HepG2 (cell line): ENCODE results near the gene SYNGR1. TPM values are rescaled to one million over a fixed set of nuclear protein-coding genes. Genes with fewer than 3 reads are reported as not detected.
A peak's percentile ranks its signal among the peaks of the same experiment; 100 is the strongest.
"Not testable (repeated sequence)": the region's sequence is repeated elsewhere in the genome, so short reads cannot be mapped to it uniquely, and the experiment has no call there.

Source experiments
- ATAC-seq: fragments of 200-7000 bp; cut with Tn5 transposase; 3 replicates; pipeline ENCODE4 v1.9.1; 2020; ENCODE audit warnings: mild to moderate bottlenecking, moderate library complexity
- BruUV-seq: library from RNA; stranded (reverse); fragments of 400-500 nt; replicated peaks from 2 replicates; lab custom pipeline; 2021; lab: Mats Ljungman, UMichigan
- CTCF ChIA-PET: fragments of 300-600 bp; formaldehyde crosslinking; extraction: SDS; loops from one replicate; lab custom pipeline; 2021; ENCODE audit warnings: low total read pairs, inconsistent platforms, low intra/inter-chr PET ratio; lab: Yijun Ruan, JAX
- POLR2A ChIA-PET: fragments of 350-600 bp; sonication (Branson Sonifier 250); formaldehyde crosslinking; loops from one replicate; lab custom pipeline; 2020; ENCODE audit warnings: antibody characterized with exemption, inconsistent platforms; lab: Yijun Ruan, JAX
- DNase-seq: peaks from one replicate; pipeline ENCODE4 v3.0.0-alpha.2; 2015; ENCODE audit warnings: low spot score
- FAIRE-seq: peaks from 3 replicates; lab custom pipeline; 2011; peaks lifted over from hg19 to GRCh38; lab: Jason Lieb, UNC
- H2AFZ ChIP-seq: one replicate; pipeline ENCODE4 v1.6.1; 2011; ENCODE audit warnings: low read length, inconsistent platforms
- H3K27ac ChIP-seq: fragments of 300-600 bp; 3 replicates; pipeline ENCODE4 v1.8.0; 2011; ENCODE audit warnings: mixed run types, mild to moderate bottlenecking, mixed read lengths, low read length, inconsistent platforms; ENCODE audit not compliant: insufficient read depth; ENCODE audit errors: extremely low read length
- H3K27me3 ChIP-seq, 2 experiments: fragments of 200-600 bp in 1 of 2; 2 replicates in 1 of 2; 3 replicates in 1 of 2; pipeline versions ENCODE4 v1.6.0 to v1.8.0; 2011; ENCODE audit warnings: low read length in 2 of 2, mild to moderate bottlenecking in 2 of 2, moderate library complexity in 2 of 2, inconsistent platforms in 1 of 2; ENCODE audit not compliant: insufficient read depth in 2 of 2, control insufficient read depth in 1 of 2
- H3K36me3 ChIP-seq, 2 experiments: fragments of 200-600 bp in 1 of 2; replicated peaks in 1 of 2; 2 replicates in 1 of 2; 3 replicates in 1 of 2; pipeline versions ENCODE4 v1.5.1 to v1.8.0; 2011; ENCODE audit warnings: low read length in 2 of 2, inconsistent platforms in 1 of 2; ENCODE audit not compliant: insufficient read depth in 2 of 2, control insufficient read depth in 1 of 2
- H3K4me1 ChIP-seq: 2 replicates; pipeline ENCODE4 v1.5.1; 2012; ENCODE audit warnings: low read length, inconsistent platforms; ENCODE audit not compliant: insufficient read depth
- H3K4me2 ChIP-seq: 2 replicates; pipeline ENCODE4 v1.6.0; 2011; ENCODE audit warnings: low read depth, low read length, inconsistent platforms
- H3K4me3 ChIP-seq, 3 experiments: fragments of 200-600 bp in 1 of 3; sonication (generic), shearing (Covaris generic) in 1 of 3; replicated peaks in 1 of 3; 2 replicates each; pipeline ENCODE4 v1.5.1; 2011 to 2016; ENCODE audit warnings: low read length in 3 of 3, inconsistent platforms in 2 of 3, low read depth in 2 of 3, mild to moderate bottlenecking in 2 of 3, control low read depth in 1 of 3, mixed read lengths in 1 of 3; ENCODE audit not compliant: insufficient read depth in 1 of 3
- H3K79me2 ChIP-seq: one replicate; pipeline ENCODE4 v1.6.1; 2011; ENCODE audit warnings: low read length, inconsistent platforms; ENCODE audit not compliant: insufficient read depth
- H3K9ac ChIP-seq: 2 replicates; pipeline ENCODE4 v1.6.0; 2011; ENCODE audit warnings: mild to moderate bottlenecking, low read depth, low read length, inconsistent platforms; ENCODE audit not compliant: insufficient read depth
- H3K9me3 ChIP-seq: 2 replicates; pipeline ENCODE4 v1.5.1; 2012; ENCODE audit warnings: mild to moderate bottlenecking, low read length
- H4K20me1 ChIP-seq: 2 replicates; pipeline ENCODE4 v1.6.0; 2011; ENCODE audit warnings: inconsistent platforms, mild to moderate bottlenecking, low read length, moderate library complexity; ENCODE audit not compliant: insufficient read depth
- LCORL ChIP-seq, 2 experiments: fragments of 450-650 bp in 1 of 2; sonication (generic) in 1 of 2; formaldehyde crosslinking in 1 of 2; IDR thresholded peaks; 2 replicates each; pipeline versions ENCODE4 v1.5.0 to v1.6.1; 2017 to 2020; ENCODE audit warnings: antibody characterized with exemption in 1 of 2, missing genetic modification reagents in 1 of 2
- MXI1 ChIP-seq: IDR thresholded peaks from 3 replicates; pipeline ENCODE4 v1.6.1; 2012; ENCODE audit warnings: low read depth, low read length, inconsistent platforms, borderline replicate concordance
- ZFYVE20 ChIP-seq: sonication (generic); formaldehyde crosslinking; IDR thresholded peaks from 2 replicates; pipeline ENCODE4 v1.8.0; 2023; ENCODE audit warnings: low read depth, mild to moderate bottlenecking, moderate library complexity, missing genetic modification reagents, borderline replicate concordance
- WGBS: methylation state at CpG from one replicate; pipeline ENCODE4 v1.1.6; 2017; ENCODE audit warnings: low lambda C conversion rate; 5-methylcytosine and 5-hydroxymethylcytosine counted together
- in situ Hi-C: cut with HindIII; loops from 2 replicates; pipeline ENCODE4 v1.10.0; 2017; ENCODE audit warnings: low pct_unique_long_range_greater_than_20kb; ENCODE audit not compliant: extremely low pct_ligation_motif_present
- intact Hi-C: fragments of 100-400 bp; cut with micrococcal nuclease; formaldehyde crosslinking; loops from one replicate; pipeline ENCODE4 v1.10.0; 2022; ENCODE audit not compliant: unreplicated experiment
- polyA plus RNA-seq, 8 experiments: library from polyadenylated mRNA; depleted of rRNA in 3 of 8; stranded (reverse) in 7 of 8; unstranded in 1 of 8; fragments of >200 nt; fragmentation: Illumina TruSeq in 4 of 8; extraction: Trizol in 4 of 8; gene quantifications; 2 replicates each; pipeline versions ENCODE4 v1.2.1 to v1.2.3, GENCODE V29; 2011 to 2016; ENCODE audit warnings: low read depth in 4 of 8, missing spikeins in 1 of 8, mixed read lengths in 1 of 8; ENCODE audit not compliant: insufficient read depth in 1 of 8
- total RNA-seq, 5 experiments: library from RNA; depleted of rRNA; stranded (reverse); fragments of >200 nt; fragmentation: Illumina TruSeq; extraction: Trizol; gene quantifications; 2 replicates each; pipeline ENCODE4 v1.2.3, GENCODE V29; 2016; ENCODE audit warnings: low read depth in 1 of 5
- TF ChIP-seq, protein P1 (sequence below): sonication (generic); formaldehyde crosslinking; IDR thresholded peaks from 2 replicates; pipeline ENCODE4 v1.5.0; 2020; ENCODE audit warnings: mild to moderate bottlenecking, missing genetic modification reagents, moderate library complexity
- TF ChIP-seq, protein P2 (sequence below): sonication (generic); formaldehyde crosslinking; IDR thresholded peaks from 2 replicates; pipeline ENCODE4 v1.4.0; 2020; ENCODE audit warnings: mild to moderate bottlenecking, low read depth, missing genetic modification reagents

The SYNGR1 gene
- total and polyA plus RNA-seq, 2 of the 13 experiments (the other 11 are each of a cell fraction or from before 2014, with no cell fraction given) = 0.27 to 2.7 TPM

DNA sequence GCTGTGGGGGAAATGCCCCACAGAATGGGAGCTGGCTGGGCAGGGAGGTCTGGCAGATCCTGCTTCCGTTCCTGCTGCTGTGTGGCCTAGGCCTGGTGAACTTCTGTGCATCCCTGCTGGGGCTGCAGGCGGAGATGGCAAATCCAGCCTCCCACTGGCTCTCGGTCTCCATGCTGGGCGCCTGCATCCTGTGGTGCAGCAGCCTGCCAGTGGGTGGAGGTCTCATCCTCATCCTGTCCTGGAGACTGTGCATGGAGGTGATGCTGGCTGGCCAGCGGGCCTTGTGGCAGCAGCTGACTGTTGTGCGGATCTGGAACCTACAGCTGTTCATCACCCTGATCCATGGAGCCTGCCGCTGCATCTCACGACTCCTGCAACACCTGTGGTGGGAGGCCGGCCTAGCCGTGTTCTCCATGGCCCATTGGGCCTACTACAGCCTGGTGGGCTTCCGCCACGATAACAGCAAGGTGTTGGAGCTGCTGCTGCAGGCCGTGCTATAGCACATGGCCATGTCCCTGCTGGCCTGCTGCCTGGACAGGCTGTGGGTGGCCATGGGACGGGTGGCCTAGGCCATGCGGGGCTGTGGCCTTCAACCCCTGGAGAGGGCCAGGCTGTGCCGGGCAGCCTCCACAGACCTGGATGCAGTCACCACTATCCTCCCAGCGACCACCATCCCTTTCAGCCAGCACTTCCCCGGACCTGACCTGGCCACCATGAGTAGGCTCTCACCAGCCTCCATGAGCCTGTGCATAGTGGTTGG lies 21.6 kb upstream of the SYNGR1 start:
- Histone ChIP-seq H3K4me1 (peaks cover 23% of the 10 kb centered on the region), H3K9ac (no peak overlapping the region), H3K27me3 (peaks cover 0 to 19% of the 10 kb centered on the region in 2 experiments; a peak in 2 of 5 replicates), H4K20me1 (no peaks in the 10 kb centered on the region), H3K79me2 (no peaks in the 10 kb centered on the region), H3K27ac (no peak overlapping the region), H2AFZ (no peak overlapping the region), H3K36me3 (no peaks in the 10 kb centered on the region), H3K4me2 (no peak overlapping the region), H3K4me3 (no peak overlapping the region), H3K9me3 (no peaks in the 10 kb centered on the region)
- ATAC-seq (peak; percentile 84), DNase-seq (no peak), FAIRE-seq (no peak)
- intact Hi-C loops = no loop called here
- CTCF ChIA-PET = no interaction called here
- BruUV-seq = no TSS peak
- POLR2A ChIA-PET = interaction anchor here (3.9 kb wide), 1 partner anchor 9 kb away, joined by 18 read pairs; the partner anchor contains the start of gene RPL3
- TF ChIP-seq, protein P1, sequence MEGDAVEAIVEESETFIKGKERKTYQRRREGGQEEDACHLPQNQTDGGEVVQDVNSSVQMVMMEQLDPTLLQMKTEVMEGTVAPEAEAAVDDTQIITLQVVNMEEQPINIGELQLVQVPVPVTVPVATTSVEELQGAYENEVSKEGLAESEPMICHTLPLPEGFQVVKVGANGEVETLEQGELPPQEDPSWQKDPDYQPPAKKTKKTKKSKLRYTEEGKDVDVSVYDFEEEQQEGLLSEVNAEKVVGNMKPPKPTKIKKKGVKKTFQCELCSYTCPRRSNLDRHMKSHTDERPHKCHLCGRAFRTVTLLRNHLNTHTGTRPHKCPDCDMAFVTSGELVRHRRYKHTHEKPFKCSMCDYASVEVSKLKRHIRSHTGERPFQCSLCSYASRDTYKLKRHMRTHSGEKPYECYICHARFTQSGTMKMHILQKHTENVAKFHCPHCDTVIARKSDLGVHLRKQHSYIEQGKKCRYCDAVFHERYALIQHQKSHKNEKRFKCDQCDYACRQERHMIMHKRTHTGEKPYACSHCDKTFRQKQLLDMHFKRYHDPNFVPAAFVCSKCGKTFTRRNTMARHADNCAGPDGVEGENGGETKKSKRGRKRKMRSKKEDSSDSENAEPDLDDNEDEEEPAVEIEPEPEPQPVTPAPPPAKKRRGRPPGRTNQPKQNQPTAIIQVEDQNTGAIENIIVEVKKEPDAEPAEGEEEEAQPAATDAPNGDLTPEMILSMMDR (CRISPR knock-in tag) = 0 out of 2 replicates have a peak, but pooled peaks have one; percentile 22
- TF ChIP-seq ZFYVE20 (CRISPR knock-in tag) (no peak), LCORL (IDR thresholded peaks at IDR 0.05) (no peak), LCORL (CRISPR knock-in tag; IDR thresholded peaks at IDR 0.05) (no peak), MXI1 (no peak)
- TF ChIP-seq, protein P2, sequence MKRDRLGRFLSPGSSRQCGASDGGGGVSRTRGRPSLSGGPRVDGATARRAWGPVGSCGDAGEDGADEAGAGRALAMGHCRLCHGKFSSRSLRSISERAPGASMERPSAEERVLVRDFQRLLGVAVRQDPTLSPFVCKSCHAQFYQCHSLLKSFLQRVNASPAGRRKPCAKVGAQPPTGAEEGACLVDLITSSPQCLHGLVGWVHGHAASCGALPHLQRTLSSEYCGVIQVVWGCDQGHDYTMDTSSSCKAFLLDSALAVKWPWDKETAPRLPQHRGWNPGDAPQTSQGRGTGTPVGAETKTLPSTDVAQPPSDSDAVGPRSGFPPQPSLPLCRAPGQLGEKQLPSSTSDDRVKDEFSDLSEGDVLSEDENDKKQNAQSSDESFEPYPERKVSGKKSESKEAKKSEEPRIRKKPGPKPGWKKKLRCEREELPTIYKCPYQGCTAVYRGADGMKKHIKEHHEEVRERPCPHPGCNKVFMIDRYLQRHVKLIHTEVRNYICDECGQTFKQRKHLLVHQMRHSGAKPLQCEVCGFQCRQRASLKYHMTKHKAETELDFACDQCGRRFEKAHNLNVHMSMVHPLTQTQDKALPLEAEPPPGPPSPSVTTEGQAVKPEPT (CRISPR knock-in tag) = no peak
- in situ Hi-C loops = no loop called here
- WGBS = no CpG with 5 or more reads among the region's 18 CpGs

DNA sequence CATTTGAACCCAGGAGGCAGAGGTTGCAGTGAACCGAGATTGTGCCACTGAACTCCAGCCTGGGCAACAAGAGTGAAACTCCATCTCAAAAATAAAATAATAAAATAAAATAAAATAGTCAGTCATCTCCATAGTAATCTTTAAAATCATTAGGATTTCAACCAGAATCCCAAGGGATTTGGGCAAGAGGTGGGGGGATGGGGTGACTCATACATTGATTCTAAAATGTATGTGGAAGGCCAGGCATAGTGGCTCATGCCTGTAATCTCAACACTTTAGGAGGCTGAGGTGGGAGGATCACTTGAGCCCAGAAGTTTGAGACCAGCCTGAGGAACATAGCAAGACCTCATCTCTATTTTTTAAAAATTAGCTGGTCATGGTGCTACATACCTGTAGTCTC lies 19.2 kb upstream of the SYNGR1 start:
- DNase-seq, H4K20me1 ChIP-seq, in situ Hi-C loops, H3K27ac ChIP-seq, H3K79me2 ChIP-seq, H3K4me3 ChIP-seq, H3K36me3 ChIP-seq, H3K4me2 ChIP-seq, H2AFZ ChIP-seq, CTCF ChIA-PET, FAIRE-seq, H3K9ac ChIP-seq, intact Hi-C loops, H3K9me3 ChIP-seq, ATAC-seq, BruUV-seq: not testable (repeated sequence)
- POLR2A ChIA-PET = interaction anchor here (3.9 to 4.9 kb wide), 2 partner anchors 12 kb away, joined by 18 to 67 read pairs; partner anchors contain the start of gene RPL3
- 91% methylated on average over 1 of the region's 1 CpG for WGBS
- H3K27me3 ChIP-seq = peaks cover 0 to 12% of the 10 kb centered on the region in 2 experiments; a peak in 2 of 5 replicates
- H3K4me1 ChIP-seq = peaks cover 31% of the 10 kb centered on the region
